ENCODE data around the gene UBXN11. TPM values are rescaled to one million over a fixed set of nuclear protein-coding genes. Genes with fewer than 3 reads are reported as not detected.

UBXN11 gene
- total RNA-seq, 1 donor from 2014 or later = 9.7 TPM

GRCh38 chr1:26290122-26290881 lies 16.1 kb downstream of the UBXN11 start:
- DNase-seq = no peak
- intact Hi-C loops (cut with micrococcal nuclease) = no loop called here
- ATAC-seq = peak; percentile 4

GRCh38 chr1:26289158-26290059 lies 17.0 kb downstream of the UBXN11 start:
- peak; percentile 53 for DNase-seq
- intact Hi-C loops (cut with micrococcal nuclease) = no loop called here
- ATAC-seq = peak; percentile 8

- ATAC-seq = no peak
- DNase-seq = no peak
- intact Hi-C loops (cut with micrococcal nuclease) = no loop called here
Measured at GRCh38 chr1:26288311-26288941, 18.0 kb downstream of the UBXN11 start.

GRCh38 chr1:26287811-26288210 lies 18.6 kb downstream of the UBXN11 start:
- no peak for DNase-seq
- intact Hi-C loops (cut with micrococcal nuclease) = no loop called here
- ATAC-seq = no peak

GRCh38 chr1:26287033-26287711 lies 19.3 kb downstream of the UBXN11 start:
- ATAC-seq = peak; percentile 73
- DNase-seq = peak; percentile 73
- intact Hi-C loops (cut with micrococcal nuclease) = no loop called here

GRCh38 chr1:26286064-26286416 lies 20.4 kb downstream of the UBXN11 start:
- ATAC-seq (no peak), DNase-seq (no peak)
- intact Hi-C loops (cut with micrococcal nuclease) = no loop called here

GRCh38 chr1:26285366-26286063 lies 20.9 kb downstream of the UBXN11 start:
- intact Hi-C loops (cut with micrococcal nuclease) = no loop called here
- peak; percentile 56 for DNase-seq
- ATAC-seq = no peak

GRCh38 chr1:26284597-26285347 lies 21.7 kb downstream of the UBXN11 start:
- intact Hi-C loops (cut with micrococcal nuclease) = no loop called here
- ATAC-seq (peak; percentile 23), DNase-seq (peak; percentile 83)

- intact Hi-C loops (cut with micrococcal nuclease) = no loop called here
- DNase-seq (no peak), ATAC-seq (no peak)
Measured at GRCh38 chr1:26283871-26284596, 22.4 kb downstream of the UBXN11 start.

GRCh38 chr1:26283279-26283853 lies 23.1 kb downstream of the UBXN11 start:
- ATAC-seq (no peak), DNase-seq (no peak)
- intact Hi-C loops (cut with micrococcal nuclease) = no loop called here

- peak; percentile 42 for DNase-seq
- ATAC-seq = no peak
- intact Hi-C loops (cut with micrococcal nuclease) = no loop called here
Measured at GRCh38 chr1:26282401-26282918, 24.0 kb downstream of the UBXN11 start.

GRCh38 chr1:26281971-26282370 lies 24.5 kb downstream of the UBXN11 start:
- ATAC-seq (no peak), DNase-seq (peak; percentile 75)
- intact Hi-C loops (cut with micrococcal nuclease) = no loop called here

- ATAC-seq = no peak
- intact Hi-C loops (cut with micrococcal nuclease) = no loop called here
- DNase-seq = no peak
Measured at GRCh38 chr1:26281091-26281958, 25.1 kb downstream of the UBXN11 start.

- no peak for DNase-seq
- no peak for ATAC-seq
- intact Hi-C loops (cut with micrococcal nuclease) = no loop called here
Measured at GRCh38 chr1:26280333-26281042, 25.9 kb downstream of the UBXN11 start.
